Adrenal gland (tissue), 12 donors: ENCODE data around the gene SORL1. TPM values are rescaled to one million over a fixed set of nuclear protein-coding genes. Genes with fewer than 3 reads are reported as not detected.

Experiments used
- DNase-seq, 7 donors: peaks; one replicate each; pipeline ENCODE4 v3.0.0-alpha.2; 2019 to 2020
- H3K27ac ChIP-seq, 5 donors: fragments of 200-600 bp; sonication (generic) in 4 of 5; 1 replicate in 3 of 5; 2 replicates in 2 of 5; pipeline versions ENCODE4 v1.5.1 to v1.8.0; 2016 to 2020; ENCODE audit warnings: mild to moderate bottlenecking in 1 of 5
- H3K27me3 ChIP-seq: fragments of 200-600 bp; 2 replicates; pipeline ENCODE4 v1.8.0; 2021
- H3K36me3 ChIP-seq, 2 donors: fragments of 200-600 bp; replicated peaks in 1 of 2; 1 replicate in 1 of 2; 2 replicates in 1 of 2; pipeline versions ENCODE4 v1.5.1 to v1.8.0; 2018 to 2022
- H3K4me1 ChIP-seq, 2 donors: fragments of 200-600 bp; replicated peaks in 1 of 2; 1 replicate in 1 of 2; 2 replicates in 1 of 2; pipeline versions ENCODE4 v1.5.1 to v1.8.0; 2018 to 2021
- H3K4me3 ChIP-seq, 4 donors: fragments of 200-600 bp; sonication (generic) in 3 of 4; one replicate each; pipeline ENCODE4 v1.5.1; 2016 to 2018
- H3K9me3 ChIP-seq, 3 donors: fragments of 200-600 bp; sonication (generic) in 1 of 3; replicated peaks in 1 of 3; 1 replicate in 2 of 3; 2 replicates in 1 of 3; pipeline versions ENCODE4 v1.5.1 to v1.8.0; 2016 to 2021
- POLR2A ChIP-seq, 2 donors: fragments of 450-650 bp; IDR thresholded peaks; one replicate each; pipeline ENCODE4 v1.6.1; 2017; ENCODE audit warnings: antibody characterized with exemption in 2 of 2, mild to moderate bottlenecking in 2 of 2, moderate library complexity in 1 of 2
- WGBS, 4 donors: extraction: QIAGEN DNeasy Blood & Tissue Kit in 2 of 4; methylation state at CpG; one replicate each; pipeline versions ENCODE4 v1.1.5 to v1.1.7; 2013 to 2017; 5-methylcytosine and 5-hydroxymethylcytosine counted together
- intact Hi-C, 2 donors: fragments of 100-400 bp; cut with DNase I; formaldehyde crosslinking; loops; one replicate each; pipeline versions ENCODE4 v1.14.1 to v1.15.0; 2022 to 2023
- polyA plus RNA-seq, 3 donors: library from polyadenylated mRNA; stranded (reverse); fragments of 200-250 nt in 2 of 3; fragments of 350-450 nt in 1 of 3; fragmentation: Illumina TruSeq in 1 of 3; extraction: RNeasy Lipid Tissue Mini Kit (QIAGEN cat#74804) in 1 of 3; gene quantifications; one replicate each; pipeline ENCODE4 v1.2.3, GENCODE V29; 2013 to 2014
- total RNA-seq, 9 donors: library from RNA; depleted of rRNA in 4 of 9; stranded (reverse); fragments of >200 nt in 4 of 9; fragments of 120-200 nt in 1 of 9; fragmentation: NEBNext Ultra II Directional in 1 of 9; extraction: Animal tissue kit (Norgen Biotek cat#: 25700) in 1 of 9; gene quantifications; one replicate each; pipeline versions ENCODE4 v1.1.0 to v1.2.4, GENCODE V29; 2013 to 2023
- TF ChIP-seq, protein P1 (sequence below), 6 experiments: fragments of 450-650 bp in 4 of 6; fragments of 200-600 bp in 2 of 6; sonication (generic) in 1 of 6; IDR thresholded peaks; 1 replicate in 5 of 6; 2 replicates in 1 of 6; pipeline versions ENCODE4 v1.5.1 to v1.8.0; 2016 to 2021; ENCODE audit warnings: antibody characterized with exemption in 6 of 6, mild to moderate bottlenecking in 2 of 6, moderate library complexity in 1 of 6
- donor health status: healthy with polysubstance abuse.
- donor health status: Bipolar disorder and iron deficiency.
- donor health status: DM: yes; HTN: yes; CAD: no.
- donor health status: DM: no; HTN: no; CAD: no.
- donor health status: DM: no; HTN: no; CAD: no.
- donor health status: DM: yes; HTN: yes; CAD: no.

SORL1 gene
- total and polyA plus RNA-seq, 12 donors: 1.0 to 28.6 (median 8.9) TPM

DNA sequence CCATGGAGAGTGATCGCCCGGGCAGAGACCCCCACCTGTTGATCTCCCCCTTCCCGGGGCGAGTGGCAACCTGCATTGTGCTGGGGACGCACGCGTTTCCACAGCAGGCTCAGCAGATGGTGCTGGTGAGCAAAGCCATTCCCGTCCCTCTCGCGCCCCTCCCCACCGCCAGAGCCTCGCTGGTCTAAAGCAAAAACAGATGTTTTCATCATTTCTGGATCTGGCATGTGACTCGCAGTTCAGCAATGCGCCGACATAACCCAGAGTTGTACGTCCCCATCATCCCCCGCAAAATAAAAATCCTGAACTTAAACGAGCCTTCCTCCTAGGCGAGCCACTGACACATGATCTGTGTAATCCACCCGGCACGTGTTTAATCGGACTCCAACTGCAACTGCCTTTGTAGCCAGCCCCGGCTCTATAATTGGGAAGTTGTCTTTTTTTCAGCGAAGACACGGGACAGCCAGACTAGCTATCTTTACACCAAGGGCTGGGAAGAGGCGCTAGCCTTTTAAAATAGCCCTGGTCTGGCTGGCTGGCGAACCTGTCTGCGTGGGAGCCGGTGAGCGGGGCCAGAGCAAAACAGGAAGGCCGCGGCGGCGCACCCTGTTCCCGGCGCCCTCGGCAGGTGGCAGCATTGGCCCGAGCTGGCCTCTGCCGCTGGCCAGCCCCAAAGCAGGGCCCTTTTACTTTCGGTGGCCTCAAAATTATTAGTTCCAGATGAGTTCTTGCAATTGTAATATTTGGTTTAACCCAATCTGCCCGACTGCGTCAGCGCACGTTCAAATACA, 203.6 kb downstream of the SORL1 start:
- intact Hi-C loops: loop anchor here in 1 of 2 donors (5.0 kb wide), 2 partner anchors 447 to 547 kb away; no protein-coding TSS in a partner anchor
- peak in 1 of 2 donors; percentile 5 for TF ChIP-seq POLR2A (IDR thresholded peaks at IDR 0.05)
- TF ChIP-seq, protein P1, sequence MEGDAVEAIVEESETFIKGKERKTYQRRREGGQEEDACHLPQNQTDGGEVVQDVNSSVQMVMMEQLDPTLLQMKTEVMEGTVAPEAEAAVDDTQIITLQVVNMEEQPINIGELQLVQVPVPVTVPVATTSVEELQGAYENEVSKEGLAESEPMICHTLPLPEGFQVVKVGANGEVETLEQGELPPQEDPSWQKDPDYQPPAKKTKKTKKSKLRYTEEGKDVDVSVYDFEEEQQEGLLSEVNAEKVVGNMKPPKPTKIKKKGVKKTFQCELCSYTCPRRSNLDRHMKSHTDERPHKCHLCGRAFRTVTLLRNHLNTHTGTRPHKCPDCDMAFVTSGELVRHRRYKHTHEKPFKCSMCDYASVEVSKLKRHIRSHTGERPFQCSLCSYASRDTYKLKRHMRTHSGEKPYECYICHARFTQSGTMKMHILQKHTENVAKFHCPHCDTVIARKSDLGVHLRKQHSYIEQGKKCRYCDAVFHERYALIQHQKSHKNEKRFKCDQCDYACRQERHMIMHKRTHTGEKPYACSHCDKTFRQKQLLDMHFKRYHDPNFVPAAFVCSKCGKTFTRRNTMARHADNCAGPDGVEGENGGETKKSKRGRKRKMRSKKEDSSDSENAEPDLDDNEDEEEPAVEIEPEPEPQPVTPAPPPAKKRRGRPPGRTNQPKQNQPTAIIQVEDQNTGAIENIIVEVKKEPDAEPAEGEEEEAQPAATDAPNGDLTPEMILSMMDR (IDR thresholded peaks at IDR 0.05): peak; percentile 77 to 95 (median 88)
- peak; percentile 83 to 93 (median 87) for DNase-seq
- H3K4me3 ChIP-seq: peak overlapping the region in 3 of 4 donors; percentile 13 to 43 (median 27)
- H3K27me3 ChIP-seq: no peaks in the 10 kb centered on the region
- H3K9me3 ChIP-seq: no peaks in the 10 kb centered on the region
- peak overlapping the region; percentile 80 to 94 (median 83) for H3K27ac ChIP-seq
- no peaks in the 10 kb centered on the region for H3K36me3 ChIP-seq
- peaks cover 0 to 15% of the 10 kb centered on the region in 2 donors for H3K4me1 ChIP-seq
- WGBS, 4 donors: 1 to 2% (median 1%) methylated on average over 14 to 44 of the region's 44 CpGs

DNA sequence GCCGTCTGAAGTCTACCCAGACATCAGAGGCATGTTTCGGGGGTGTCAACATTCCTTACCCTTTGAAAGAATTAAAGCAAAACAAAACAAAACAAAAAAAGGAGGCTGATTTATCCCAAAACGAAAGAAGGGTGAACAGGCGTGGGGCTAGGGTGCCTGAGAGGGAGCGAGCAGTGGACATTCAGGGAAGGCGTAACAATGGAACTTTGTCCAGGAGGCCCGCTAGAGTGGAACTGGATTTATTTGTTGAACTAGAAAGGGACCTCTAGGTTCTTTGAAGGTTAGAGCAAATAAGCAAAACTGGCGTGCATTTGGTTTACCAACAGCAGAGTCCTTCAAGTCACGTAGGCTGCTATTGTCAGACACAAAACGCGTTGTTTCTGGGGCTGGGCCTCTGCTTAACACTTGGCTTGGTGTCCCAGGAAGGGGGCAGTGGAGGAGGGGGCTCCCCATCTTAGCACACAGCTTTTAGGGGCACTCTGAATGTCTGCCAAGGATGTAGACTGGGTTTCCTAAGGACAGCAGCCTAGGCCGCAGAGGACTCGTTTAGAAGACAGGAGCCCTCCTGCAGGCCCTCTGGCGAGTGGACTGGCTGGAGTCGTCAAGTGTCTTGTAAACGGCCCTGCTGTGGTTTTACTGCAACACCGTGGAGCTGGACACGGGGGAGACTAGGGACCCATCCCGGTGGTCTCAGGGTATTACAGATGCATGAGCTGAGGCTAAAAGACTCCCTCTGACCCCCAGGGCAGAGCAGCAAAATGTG, 204.4 kb downstream of the SORL1 start:
- peaks cover 0 to 15% of the 10 kb centered on the region in 2 donors for H3K4me1 ChIP-seq
- intact Hi-C loops: loop anchor here in 1 of 2 donors (5.0 kb wide), 2 partner anchors 446 to 546 kb away; no protein-coding TSS in a partner anchor
- TF ChIP-seq POLR2A (IDR thresholded peaks at IDR 0.05): no peak
- TF ChIP-seq, protein P1 (IDR thresholded peaks at IDR 0.05): no peak
- H3K27ac ChIP-seq: peak overlapping the region; percentile 80 to 94 (median 83)
- peak overlapping the region in 1 of 4 donors; percentile 43 for H3K4me3 ChIP-seq
- H3K9me3 ChIP-seq: no peaks in the 10 kb centered on the region
- no peaks in the 10 kb centered on the region for H3K27me3 ChIP-seq
- 46 to 58% (median 49%) methylated on average over 13 to 19 of the region's 19 CpGs for WGBS, 4 donors
- peak in 5 of 7 donors; percentile 14 to 54 (median 20) for DNase-seq
- no peaks in the 10 kb centered on the region for H3K36me3 ChIP-seq

DNA sequence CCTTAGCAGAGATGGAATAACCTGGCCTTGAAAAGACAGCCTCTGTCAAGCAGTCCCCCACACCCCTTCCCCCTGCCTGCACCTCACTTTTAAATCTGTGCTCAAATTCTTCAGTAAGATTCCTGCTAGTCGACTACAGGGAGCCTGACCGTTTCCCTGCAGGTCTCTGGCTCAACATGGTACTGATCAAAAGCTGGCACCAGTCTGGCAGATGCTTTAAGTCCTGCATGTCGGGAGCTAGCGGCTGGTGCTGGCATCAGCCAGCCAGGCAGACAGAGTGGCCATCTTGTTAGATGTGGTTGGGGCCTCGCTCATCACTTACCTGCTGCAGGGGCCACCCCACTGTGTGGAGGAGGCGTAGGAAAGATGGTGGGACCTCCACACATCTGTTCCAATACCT, 205.0 kb downstream of the SORL1 start:
- no peaks in the 10 kb centered on the region for H3K36me3 ChIP-seq
- H3K9me3 ChIP-seq: no peaks in the 10 kb centered on the region
- WGBS, 4 donors: 77 to 92% (median 88%) methylated on average over 5 to 6 of the region's 6 CpGs
- H3K4me1 ChIP-seq: peaks cover 0 to 15% of the 10 kb centered on the region in 2 donors
- H3K4me3 ChIP-seq: no peak overlapping the region
- TF ChIP-seq, protein P1 (IDR thresholded peaks at IDR 0.05): no peak
- no peaks in the 10 kb centered on the region for H3K27me3 ChIP-seq
- no peak for DNase-seq
- intact Hi-C loops: loop anchor here in 1 of 2 donors (5.0 kb wide), 2 partner anchors 445 to 545 kb away; no protein-coding TSS in a partner anchor
- H3K27ac ChIP-seq: peak overlapping the region in 2 of 5 donors; percentile 90 to 94

DNA sequence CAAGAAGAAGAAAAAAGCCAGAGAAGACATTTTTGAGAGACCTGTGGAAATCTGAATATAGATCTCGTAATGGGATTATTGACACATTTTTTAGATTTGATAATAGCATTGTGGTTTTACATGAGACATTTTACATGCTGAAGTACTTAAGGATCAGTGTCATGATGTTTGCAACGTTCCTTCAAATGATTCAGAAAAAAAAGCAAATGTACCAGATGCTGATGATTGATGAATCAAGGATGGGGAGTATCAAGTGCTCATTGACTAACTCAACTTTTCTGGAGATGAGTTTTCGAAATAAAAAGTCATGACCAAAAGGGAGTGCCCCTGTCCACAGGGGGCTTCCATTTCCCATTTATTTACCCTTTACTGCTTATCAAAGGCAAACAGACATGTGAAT, 207.7 kb downstream of the SORL1 start:
- peaks cover 0 to 15% of the 10 kb centered on the region in 2 donors for H3K4me1 ChIP-seq
- H3K36me3 ChIP-seq: no peaks in the 10 kb centered on the region
- no peaks in the 10 kb centered on the region for H3K9me3 ChIP-seq
- no peak overlapping the region for H3K4me3 ChIP-seq
- TF ChIP-seq, protein P1 (IDR thresholded peaks at IDR 0.05): no peak
- TF ChIP-seq POLR2A (IDR thresholded peaks at IDR 0.05): no peak
- H3K27me3 ChIP-seq: no peaks in the 10 kb centered on the region
- no peak for DNase-seq
- 77 to 87% (median 82%) methylated on average over 3 of the region's 3 CpGs for WGBS, 4 donors
- H3K27ac ChIP-seq: no peak overlapping the region
- intact Hi-C loops: loop anchor here in 1 of 2 donors (5.0 kb wide), 2 partner anchors 442 to 542 kb away; no protein-coding TSS in a partner anchor
